GM12878 (cell line): ENCODE measurements around the gene ARL10. TPM values are rescaled to one million over a fixed set of nuclear protein-coding genes. Genes with fewer than 3 reads are reported as not detected.

Experiments
- ATAC-seq: fragments of 200-7000 bp; cut with Tn5 transposase; 3 replicates; pipeline ENCODE4 v1.9.1; 2020; ENCODE audit warnings: mild to moderate bottlenecking, moderate library complexity
- BruUV-seq: library from RNA; stranded (reverse); fragments of 400-500 nt; replicated peaks from 2 replicates; lab custom pipeline; 2021; lab: Mats Ljungman, UMichigan
- CTCF ChIA-PET: fragments of 300-600 bp; sonication (Branson Sonifier 250); formaldehyde crosslinking; extraction: SDS; loops from one replicate; lab custom pipeline; 2021; ENCODE audit warnings: inconsistent platforms; lab: Yijun Ruan, JAX
- POLR2A ChIA-PET: fragments of 350-600 bp; formaldehyde crosslinking; extraction: SDS; loops from one replicate; lab custom pipeline; 2021; ENCODE audit warnings: inconsistent platforms; lab: Charles Lee
- RAD21 ChIA-PET: fragments of 300-600 bp; sonication (Branson Sonifier 250); formaldehyde crosslinking; loops from one replicate; lab custom pipeline; 2023; ENCODE audit warnings: antibody characterized with exemption; ENCODE audit not compliant: unreplicated experiment; lab: Charles Lee
- SMC1A ChIA-PET: fragments of 300-600 bp; sonication (Branson Sonifier 250); formaldehyde crosslinking; loops from one replicate; lab custom pipeline; 2023; ENCODE audit not compliant: unreplicated experiment, uncharacterized antibody; lab: Charles Lee
- DNase-seq: peaks from one replicate; pipeline ENCODE4 v3.0.0-alpha.2; 2011; ENCODE audit warnings: low read depth, low spot score
- FAIRE-seq: peaks from 3 replicates; lab custom pipeline; 2011; peaks lifted over from hg19 to GRCh38; lab: Jason Lieb, UNC
- H2AFZ ChIP-seq: 2 replicates; pipeline ENCODE4 v1.6.0; 2011; ENCODE audit warnings: low read depth, low read length, control low read depth; ENCODE audit not compliant: control insufficient read depth
- H3K27ac ChIP-seq: 2 replicates; pipeline ENCODE4 v1.5.1; 2011; ENCODE audit warnings: control low read depth; ENCODE audit not compliant: control insufficient read depth, insufficient read depth
- H3K27me3 ChIP-seq, 2 experiments: replicated peaks in 1 of 2; 2 replicates each; pipeline versions ENCODE4 v1.6.0 to v1.6.1; 2011; ENCODE audit warnings: low read length in 1 of 2; ENCODE audit not compliant: control insufficient read depth in 2 of 2, insufficient read depth in 2 of 2
- H3K36me3 ChIP-seq, 2 experiments: 2 replicates each; pipeline ENCODE4 v1.5.1; 2011; ENCODE audit warnings: low read length in 1 of 2; ENCODE audit not compliant: control insufficient read depth in 2 of 2, insufficient read depth in 2 of 2
- H3K4me1 ChIP-seq: 2 replicates; pipeline ENCODE4 v1.6.1; 2011; ENCODE audit warnings: mild to moderate bottlenecking, low read length, moderate library complexity, mixed read lengths; ENCODE audit not compliant: control insufficient read depth, insufficient read depth
- H3K4me2 ChIP-seq: 2 replicates; pipeline ENCODE4 v1.6.0; 2011; ENCODE audit warnings: control low read depth; ENCODE audit not compliant: control insufficient read depth, insufficient read depth
- H3K4me3 ChIP-seq: fragments of 200-600 bp; sonication (generic); 2 replicates; pipeline ENCODE4 v1.5.1; 2016
- H3K79me2 ChIP-seq: 2 replicates; pipeline ENCODE4 v1.6.0; 2011; ENCODE audit warnings: low read length; ENCODE audit not compliant: control insufficient read depth, insufficient read depth
- H3K9ac ChIP-seq: 2 replicates; pipeline ENCODE4 v1.8.0; 2011; ENCODE audit warnings: low read length, control low read depth, mixed read lengths; ENCODE audit not compliant: control insufficient read depth, insufficient read depth
- H3K9me3 ChIP-seq: replicated peaks from 3 replicates; pipeline ENCODE4 v1.5.1; 2011; ENCODE audit warnings: mild to moderate bottlenecking, low read length; ENCODE audit not compliant: control insufficient read depth, insufficient read depth
- H4K20me1 ChIP-seq: 2 replicates; pipeline ENCODE4 v1.6.0; 2011; ENCODE audit not compliant: control insufficient read depth, insufficient read depth
- CUX1 ChIP-seq: IDR thresholded peaks from 2 replicates; pipeline ENCODE4 v1.6.1; 2012; ENCODE audit warnings: improper control_type of control experiment, low read depth, low read length; ENCODE audit not compliant: insufficient replicate concordance
- DPF2 ChIP-seq: fragments of 450-650 bp; IDR thresholded peaks from 2 replicates; pipeline ENCODE4 v1.6.1; 2017; ENCODE audit warnings: mild to moderate bottlenecking
- ELK1 ChIP-seq: IDR thresholded peaks from 2 replicates; pipeline ENCODE4 v1.6.1; 2012; ENCODE audit warnings: low read depth, low read length, improper control_type of control experiment
- EZH2 ChIP-seq: IDR thresholded peaks from 2 replicates; pipeline ENCODE4 v1.6.1; 2012; ENCODE audit warnings: low read depth, mild to moderate bottlenecking, control low read depth, inconsistent platforms, low read length, borderline replicate concordance; ENCODE audit not compliant: control insufficient read depth
- SPI1 ChIP-seq: IDR thresholded peaks from 2 replicates; pipeline ENCODE4 v1.6.1; 2011; ENCODE audit warnings: low read depth, mild to moderate bottlenecking, low read length, moderate library complexity, borderline replicate concordance; ENCODE audit not compliant: insufficient read depth
- SUZ12 ChIP-seq: fragments of 200-600 bp; sonication (generic); IDR thresholded peaks from one replicate; pipeline ENCODE4 v1.6.1; 2018; ENCODE audit warnings: antibody characterized with exemption, mild to moderate bottlenecking; ENCODE audit not compliant: unreplicated experiment
- TCF12 ChIP-seq: IDR thresholded peaks from 2 replicates; pipeline ENCODE4 v1.6.1; 2011; ENCODE audit warnings: low read depth, mild to moderate bottlenecking, low read length
- WGBS: methylation state at CpG from one replicate; pipeline ENCODE4 v1.1.6; 2016; ENCODE audit warnings: low lambda C conversion rate; ENCODE audit not compliant: insufficient replicate concordance, insufficient coverage; ENCODE audit errors: missing lambda C conversion rate; 5-methylcytosine and 5-hydroxymethylcytosine counted together
- in situ Hi-C: fragments of 300-500 bp; cut with MboI; formaldehyde crosslinking; loops from 9 replicates; pipeline ENCODE4 v1.14.3; 2018; ENCODE audit warnings: mixed read lengths
- intact Hi-C: fragments of 100-400 bp; cut with micrococcal nuclease; formaldehyde crosslinking; loops from one replicate; pipeline ENCODE4 v1.14.2; 2022; ENCODE audit not compliant: unreplicated experiment
- polyA plus RNA-seq, 11 experiments: library from polyadenylated mRNA; depleted of rRNA in 4 of 11; unstranded in 6 of 11; stranded (reverse) in 5 of 11; fragments of >200 nt; fragmentation: Nextera tagmentation in 4 of 11; fragmentation: Illumina TruSeq in 1 of 11; extraction: Ambion mirVana in 4 of 11; extraction: Trizol in 1 of 11; gene quantifications; 1 replicate in 1 of 11; 2 replicates in 10 of 11; pipeline versions ENCODE4 v1.2.1 to v1.2.3, GENCODE V29; 2011 to 2016; ENCODE audit warnings: inconsistent platforms in 2 of 11, missing spikeins in 2 of 11, low read depth in 1 of 11
- total RNA-seq, 4 experiments: library from RNA; depleted of rRNA in 3 of 4; stranded (reverse); fragments of >200 nt in 3 of 4; fragmentation: Illumina TruSeq in 1 of 4; extraction: Trizol in 1 of 4; gene quantifications; 2 replicates each; pipeline versions ENCODE4 v1.2.1 to v1.2.3, GENCODE V29; 2013 to 2021

The ARL10 gene
- total and polyA plus RNA-seq, 10 of the 15 experiments (the other 5 are each of a cell fraction or from before 2014, with no cell fraction given) = 0.44 to 6.4 (median 2.4) TPM

GRCh38 chr5:176356179-176356566 lies 9.1 kb upstream of the ARL10 start (continued):
- TF ChIP-seq SUZ12 (no peak), ELK1 (no peak)

GRCh38 chr5:176359658-176360057 lies 5.6 kb upstream of the ARL10 start:
- no peak for FAIRE-seq
- Histone ChIP-seq H3K4me2 (peak overlapping the region; percentile 59), H3K27ac (no peak overlapping the region), H3K4me1 (no peaks in the 10 kb centered on the region; the same call in 1 of the 2 replicates), H3K36me3 (peaks cover 2 to 6% of the 10 kb centered on the region in 2 experiments; a peak in 2 of 4 replicates), H3K4me3 (peak overlapping the region; percentile 29; the same call in 1 of the 2 replicates), H3K79me2 (peaks cover 42% of the 10 kb centered on the region), H3K27me3 (no peaks in the 10 kb centered on the region), H3K9me3 (no peaks in the 10 kb centered on the region), H4K20me1 (0 out of 2 replicates have a peak, but pooled peaks cover 4% of the 10 kb centered on the region), H2AFZ (no peak overlapping the region), H3K9ac (no peak overlapping the region)
- TSS peak; percentile 28 for BruUV-seq
- CTCF ChIA-PET = interaction anchor here (1.2 to 1.8 kb wide), 3 partner anchors 8 to 56 kb away, joined by 3 to 6 read pairs (median 4); partner anchors contain the start of gene CLTB
- 60% methylated on average over 4 of the region's 4 CpGs for WGBS
- POLR2A ChIA-PET = interaction anchor here (0.7 to 3.2 kb wide), 4 partner anchors 8 to 175 kb away, joined by 3 to 41 read pairs (median 6); partner anchors contain the start of genes HIGD2A and NOP16
- SMC1A ChIA-PET = interaction anchor here (1.0 to 1.5 kb wide), 4 partner anchors 9 to 39 kb away, joined by 3 to 4 read pairs (median 4); no protein-coding TSS in a partner anchor
- no peak for ATAC-seq
- intact Hi-C loops = loop anchor here (2.0 kb wide), 1 partner anchor 29 kb away; the partner anchor contains the start of genes HIGD2A and NOP16
- TF ChIP-seq SPI1 (no peak), TCF12 (0 out of 2 replicates have a peak, but pooled peaks have one; percentile 72), DPF2 (no peak), CUX1 (no peak), EZH2 (no peak)
- RAD21 ChIA-PET = interaction anchor here (3.2 kb wide), 1 partner anchor 8 kb away, joined by 29 read pairs; no protein-coding TSS in a partner anchor
- no peak for DNase-seq
- in situ Hi-C loops = no loop called here
